Pancreas (tissue), 10 donors: ENCODE data around the gene RRBP1. TPM values are rescaled to one million over a fixed set of nuclear protein-coding genes. Genes with fewer than 3 reads are reported as not detected.

Experiments
- ATAC-seq, 4 donors: fragments of 200-7000 bp; cut with Tn5 transposase; one replicate each; pipeline versions ENCODE4 v1.8.0 to v1.9.1; 2020; ENCODE audit warnings: mild to moderate bottlenecking in 4 of 4, moderate library complexity in 4 of 4
- DNase-seq, 6 donors: peaks; one replicate each; pipeline ENCODE4 v3.0.0-alpha.2; 2020
- FAIRE-seq: peaks from 2 replicates; lab custom pipeline; 2012; peaks lifted over from hg19 to GRCh38; lab: Jason Lieb, UNC
- H3K27ac ChIP-seq, 4 donors: fragments of 200-600 bp; sonication (generic); 1 replicate in 3 of 4; 2 replicates in 1 of 4; pipeline versions ENCODE4 v1.5.0 to v1.8.0; 2020
- H3K27me3 ChIP-seq, 4 donors: fragments of 200-600 bp; one replicate each; pipeline ENCODE4 v1.8.0; 2021
- H3K36me3 ChIP-seq, 3 donors: fragments of 200-600 bp; sonication (generic) in 1 of 3; one replicate each; pipeline versions ENCODE4 v1.5.0 to v1.8.0; 2020 to 2021
- H3K4me1 ChIP-seq, 3 donors: fragments of 200-600 bp; one replicate each; pipeline ENCODE4 v1.8.0; 2021
- H3K4me3 ChIP-seq, 4 donors: fragments of 200-600 bp; sonication (generic) in 2 of 4; one replicate each; pipeline versions ENCODE4 v1.5.0 to v1.8.0; 2020 to 2021
- H3K9me3 ChIP-seq, 4 donors: fragments of 200-600 bp; one replicate each; pipeline ENCODE4 v1.8.0; 2021
- WGBS, 2 donors: extraction: QIAGEN DNeasy Blood & Tissue Kit; methylation state at CpG; one replicate each; pipeline ENCODE4 v1.1.7; 2013; 5-methylcytosine and 5-hydroxymethylcytosine counted together
- intact Hi-C, 3 donors: fragments of 100-400 bp; cut with DNase I; formaldehyde crosslinking; loops; one replicate each; pipeline versions ENCODE4 v1.11.1 to v1.14.2; 2022
- polyA plus RNA-seq, 2 donors: library from polyadenylated mRNA; stranded (reverse); fragments of 200-250 nt; gene quantifications; one replicate each; pipeline ENCODE4 v1.2.3, GENCODE V29; 2013
- total RNA-seq, 6 donors: library from RNA; stranded (reverse); fragmentation: NEBNext Ultra II Directional in 4 of 6; extraction: Animal tissue kit (Norgen Biotek cat#: 25700) in 4 of 6; gene quantifications; one replicate each; pipeline versions ENCODE4 v1.2.1 to v1.2.4, GENCODE V29; 2021 to 2023
- TF ChIP-seq, protein P1 (sequence below), 4 donors: fragments of 200-600 bp; sonication (generic) in 3 of 4; IDR thresholded peaks; one replicate each; pipeline versions ENCODE4 v1.5.0 to v1.8.0; 2021; ENCODE audit warnings: antibody characterized with exemption in 4 of 4
- donor health status: healthy with polysubstance abuse.
- donor health status: DM: no; HTN: no; CAD: no; lungs with moderate emphysema.
- donor health status: DM: no; HTN: no; CAD: no.
- donor health status: control.
- donor health status: control.
- donor health status: Bipolar disorder and iron deficiency.
- donor health status: DM: yes; HTN: yes; CAD: no.
- donor health status: DM: no; HTN: no; CAD: no.
- donor health status: DM: no; HTN: no; CAD: no.
- donor health status: DM: yes; HTN: yes; CAD: no.

RRBP1 gene
- total and polyA plus RNA-seq, 8 donors = 170 to 442 (median 348) TPM

- Histone ChIP-seq H3K9me3 (no peaks in the 10 kb centered on the region), H3K27ac (no peak overlapping the region), H3K4me3 (no peak overlapping the region), H3K36me3 (no peaks in the 10 kb centered on the region), H3K4me1 (peaks cover 28 to 58% (median 36%) of the 10 kb centered on the region in 3 donors), H3K27me3 (no peaks in the 10 kb centered on the region)
- TF ChIP-seq, protein P1, sequence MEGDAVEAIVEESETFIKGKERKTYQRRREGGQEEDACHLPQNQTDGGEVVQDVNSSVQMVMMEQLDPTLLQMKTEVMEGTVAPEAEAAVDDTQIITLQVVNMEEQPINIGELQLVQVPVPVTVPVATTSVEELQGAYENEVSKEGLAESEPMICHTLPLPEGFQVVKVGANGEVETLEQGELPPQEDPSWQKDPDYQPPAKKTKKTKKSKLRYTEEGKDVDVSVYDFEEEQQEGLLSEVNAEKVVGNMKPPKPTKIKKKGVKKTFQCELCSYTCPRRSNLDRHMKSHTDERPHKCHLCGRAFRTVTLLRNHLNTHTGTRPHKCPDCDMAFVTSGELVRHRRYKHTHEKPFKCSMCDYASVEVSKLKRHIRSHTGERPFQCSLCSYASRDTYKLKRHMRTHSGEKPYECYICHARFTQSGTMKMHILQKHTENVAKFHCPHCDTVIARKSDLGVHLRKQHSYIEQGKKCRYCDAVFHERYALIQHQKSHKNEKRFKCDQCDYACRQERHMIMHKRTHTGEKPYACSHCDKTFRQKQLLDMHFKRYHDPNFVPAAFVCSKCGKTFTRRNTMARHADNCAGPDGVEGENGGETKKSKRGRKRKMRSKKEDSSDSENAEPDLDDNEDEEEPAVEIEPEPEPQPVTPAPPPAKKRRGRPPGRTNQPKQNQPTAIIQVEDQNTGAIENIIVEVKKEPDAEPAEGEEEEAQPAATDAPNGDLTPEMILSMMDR (IDR thresholded peaks at IDR 0.05) = no peak
- WGBS, 2 donors = 48 to 52% methylated on average over 3 of the region's 3 CpGs
- intact Hi-C loops = no loop called here
- no peak for ATAC-seq
- DNase-seq = no peak
- no peak for FAIRE-seq
These were observed 108.6 kb downstream of the RRBP1 start for GRCh38 chr20:17573463-17573862.

- peak overlapping the region in 3 of 4 donors; percentile 30 to 100 (median 96) for H3K27ac ChIP-seq
- no peak for ATAC-seq
- DNase-seq = no peak
- intact Hi-C loops = no loop called here
- H3K4me1 ChIP-seq = peaks cover 28 to 50% (median 39%) of the 10 kb centered on the region in 3 donors
- no peaks in the 10 kb centered on the region for H3K27me3 ChIP-seq
- H3K4me3 ChIP-seq = peak overlapping the region in 3 of 4 donors; percentile 73 to 100 (median 92)
- no peak for FAIRE-seq
- H3K9me3 ChIP-seq = no peaks in the 10 kb centered on the region
- H3K36me3 ChIP-seq = no peaks in the 10 kb centered on the region
- TF ChIP-seq, protein P1 (IDR thresholded peaks at IDR 0.05) = no peak
- WGBS, 2 donors = 12 to 13% methylated on average over 7 of the region's 7 CpGs
These were observed 109.9 kb downstream of the RRBP1 start for GRCh38 chr20:17572034-17572638.

DNA sequence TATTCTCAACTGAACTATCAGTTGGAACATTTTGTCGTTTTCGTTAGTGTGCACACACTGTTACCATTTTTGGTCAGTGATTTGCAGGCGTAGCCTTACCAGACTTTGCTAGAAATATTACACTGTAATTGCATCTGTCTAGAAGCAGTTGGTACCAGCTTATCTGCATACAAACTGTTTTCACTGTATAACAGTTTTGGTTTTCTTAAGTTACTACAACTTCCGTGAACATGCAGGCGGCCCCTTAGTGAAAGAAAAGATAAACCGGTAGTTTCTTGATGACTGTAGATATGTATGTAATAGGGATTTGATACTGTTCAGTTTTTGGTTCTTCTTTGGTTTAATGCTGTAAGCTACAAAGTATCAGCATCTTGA lies 110.9 kb downstream of the RRBP1 start:
- whole genome bisulfite sequencing, 2 donors = 3 to 5% methylated on average over 6 of the region's 6 CpGs
- Histone ChIP-seq H3K9me3 (no peaks in the 10 kb centered on the region), H3K4me1 (peaks cover 19 to 40% (median 32%) of the 10 kb centered on the region in 3 donors), H3K36me3 (no peaks in the 10 kb centered on the region), H3K27ac (peak overlapping the region; percentile 30 to 100 (median 98)), H3K4me3 (peak overlapping the region; percentile 73 to 100 (median 96)), H3K27me3 (no peaks in the 10 kb centered on the region)
- TF ChIP-seq, protein P1 (IDR thresholded peaks at IDR 0.05) = no peak
- no peak for DNase-seq
- ATAC-seq = no peak
- no peak for FAIRE-seq
- intact Hi-C loops = no loop called here

GRCh38 chr20:17570347-17571152 lies 111.5 kb downstream of the RRBP1 start:
- DNase-seq (peak in 5 of 6 donors; percentile 56 to 84 (median 63)), FAIRE-seq (no peak), ATAC-seq (peak; percentile 29 to 55 (median 44))
- no peaks in the 10 kb centered on the region for H3K9me3 ChIP-seq
- H3K36me3 ChIP-seq = no peaks in the 10 kb centered on the region
- H3K4me1 ChIP-seq = peaks cover 15 to 34% (median 27%) of the 10 kb centered on the region in 3 donors
- H3K27ac ChIP-seq = peak overlapping the region; percentile 96 to 100 (median 100)
- H3K27me3 ChIP-seq = no peaks in the 10 kb centered on the region
- intact Hi-C loops = no loop called here
- TF ChIP-seq, protein P1 (IDR thresholded peaks at IDR 0.05) = no peak
- WGBS, 2 donors = 1 to 2% methylated on average over 24 to 43 of the region's 43 CpGs
- H3K4me3 ChIP-seq = peak overlapping the region; percentile 73 to 100 (median 96)
